SU-DHL-6 (cell line): Measurements from ENCODE around the gene DNAH7.

Source experiments
- CTCF ChIP-seq: fragments of 200-600 bp; sonication (generic); IDR thresholded peaks from one replicate; pipeline ENCODE4 v1.5.1; 2017; ENCODE audit warnings: antibody characterized with exemption, mild to moderate bottlenecking, low read length, moderate library complexity; ENCODE audit not compliant: insufficient read depth, poor library complexity, severe bottlenecking
- EZH2phosphoT487 ChIP-seq: fragments of 200-600 bp; sonication (generic), shearing (Covaris generic); conservative IDR thresholded peaks from 2 replicates; pipeline ENCODE4 v1.6.1; 2018; ENCODE audit warnings: mild to moderate bottlenecking, antibody characterized with exemption, low read length, moderate library complexity, mixed read lengths

GRCh38 chr2:196083601-196084000, 15.0 kb upstream of the DNAH7 start:
- TF ChIP-seq CTCF (no peak), EZH2phosphoT487 (no peak)
